ENCODE measurements around the gene COPRS. TPM values are rescaled to one million over a fixed set of nuclear protein-coding genes. Genes with fewer than 3 reads are reported as not detected.

The COPRS gene
- total and polyA plus RNA-seq, 2 of the 8 experiments (the other 6 are each of a cell fraction or from before 2014, with no cell fraction given): 40.9 to 49.3 TPM

DNA sequence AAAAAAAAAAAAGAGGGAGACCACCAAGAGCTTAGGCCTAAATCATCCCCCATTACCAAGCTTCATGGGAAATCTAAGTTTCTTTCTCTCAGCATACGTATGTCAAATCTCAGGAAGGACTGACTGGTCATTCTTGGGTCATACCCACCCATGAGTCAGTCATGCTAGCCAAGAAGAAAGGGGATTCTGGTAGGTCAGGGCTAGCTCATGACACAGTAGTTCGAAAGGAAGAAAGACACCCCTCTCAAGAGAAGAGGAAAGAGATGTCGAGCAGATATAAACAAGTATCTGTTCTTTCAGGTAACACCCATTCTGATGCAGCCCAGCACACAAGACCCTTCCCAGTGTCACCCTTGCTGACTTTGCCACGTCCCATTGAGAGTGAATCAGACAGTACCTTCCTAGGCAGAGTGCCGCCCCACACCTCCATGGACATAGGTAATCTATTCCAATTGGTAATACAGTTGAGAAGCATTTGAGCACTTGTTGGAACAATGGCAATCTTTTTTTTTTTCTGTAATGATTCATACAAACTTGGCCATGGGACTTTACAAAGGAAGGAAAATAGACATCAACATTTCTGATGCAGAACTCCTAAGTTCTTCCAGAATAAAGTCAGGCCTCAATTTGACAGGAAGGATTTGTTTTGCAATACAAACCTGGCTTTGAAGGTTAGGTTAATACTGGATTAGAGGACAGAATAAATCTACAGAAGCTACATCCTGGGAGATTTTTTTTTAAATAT is 38.2 kb downstream of the COPRS start:
- Histone ChIP-seq H3K4me1 (replicated peaks in 1 of 4; ENCODE audit: control insufficient read depth in 3 of 4, insufficient read depth in 4 of 4, low read length in 3 of 4) (no peaks in the 10 kb centered on the region), H2BK12ac (ENCODE audit: low read depth, low read length) (no peak overlapping the region), H3K9ac (replicated peaks in 1 of 4; ENCODE audit: extremely low read depth in 1 of 4, low read depth in 3 of 4, low read length in 3 of 4) (no peak overlapping the region), H4K8ac (ENCODE audit: extremely low read depth, insufficient read depth, low read length) (no peak overlapping the region), H2BK20ac (ENCODE audit: low read length) (no peak overlapping the region), H3K23me2 (ENCODE audit: low read depth, low read length) (no peaks in the 10 kb centered on the region), H3K9me3 (ENCODE audit: insufficient read depth in 2 of 2, low read depth in 1 of 2, low read length in 1 of 2) (no peaks in the 10 kb centered on the region), H3K23ac (ENCODE audit: insufficient read length) (no peak overlapping the region), H3K79me1 (ENCODE audit: low read depth, low read length) (no peaks in the 10 kb centered on the region), H2AFZ (ENCODE audit: low read length) (no peak overlapping the region), H4K5ac (ENCODE audit: insufficient read length, low read depth, low read length) (no peak overlapping the region), H3K27ac (ENCODE audit: low read depth, low read length) (no peak overlapping the region), H3K36me3 (ENCODE audit: control insufficient read depth in 2 of 4, insufficient read depth in 4 of 4, low read length in 3 of 4) (no peaks in the 10 kb centered on the region), H3K27me3 (replicated peaks in 1 of 4; ENCODE audit: control insufficient read depth in 3 of 4, extremely low read depth in 1 of 4, insufficient read depth in 3 of 4, low read length in 3 of 4) (no peaks in the 10 kb centered on the region), H3K4me2 (ENCODE audit: insufficient read depth in 1 of 2, low read depth in 2 of 2, low read length in 2 of 2) (no peak overlapping the region), H3K4me3 (ENCODE audit: extremely low read depth in 1 of 4, insufficient read depth in 2 of 4, low read depth in 3 of 4, low read length in 4 of 4) (no peak overlapping the region), H4K91ac (replicated peaks; ENCODE audit: insufficient read length, low read length) (no peak overlapping the region), H2BK120ac (replicated peaks; ENCODE audit: low read depth, low read length) (no peak overlapping the region), H2BK15ac (ENCODE audit: low read length) (no peak overlapping the region), H2AK5ac (ENCODE audit: low read depth, low read length) (no peak overlapping the region), H3K18ac (ENCODE audit: extremely low read depth, low read length) (no peak overlapping the region), H3K79me2 (ENCODE audit: control insufficient read depth in 1 of 2, insufficient read depth in 2 of 2, low read length in 2 of 2) (no peaks in the 10 kb centered on the region), H2BK5ac (ENCODE audit: low read depth, low read length) (no peak overlapping the region), H3K14ac (ENCODE audit: insufficient read length) (no peak overlapping the region), H3K56ac (replicated peaks; ENCODE audit: insufficient read length, low read depth, low read length) (no peak overlapping the region), H4K20me1 (replicated peaks in 1 of 2; ENCODE audit: control insufficient read depth in 1 of 2, insufficient read depth in 2 of 2, low read length in 2 of 2) (no peaks in the 10 kb centered on the region), H3K4ac (replicated peaks; ENCODE audit: insufficient read length, low read depth, low read length) (no peak overlapping the region)
- no peak for FAIRE-seq
- DNase-seq (ENCODE audit: low read depth in 1 of 2, low spot score in 2 of 2): no peak
- POLR2A ChIA-PET (ENCODE audit: partially characterized antibody): no interaction called here
- CTCF ChIA-PET (ENCODE audit: partially characterized antibody): interaction anchor here (0.7 kb wide), 1 partner anchor 99 kb away, joined by 3 read pairs; no protein-coding TSS in a partner anchor
- WGBS, 2 experiments (ENCODE audit: extremely low coverage in 1 of 2, insufficient coverage in 1 of 2, insufficient read length in 1 of 2, insufficient replicate concordance in 2 of 2, low coverage in 1 of 2, low lambda C conversion rate in 2 of 2, missing lambda C conversion rate in 1 of 2): 87% methylated on average over 4 of the region's 5 CpGs; no CpG with 5 or more reads in 1 of the 2 experiments
- TF ChIP-seq CREB1 (IDR thresholded peaks at IDR 0.05) (no peak), HDAC6 (IDR thresholded peaks at IDR 0.05; ENCODE audit: low read depth, low read length) (no peak), CTBP2 (IDR thresholded peaks at IDR 0.05; ENCODE audit: borderline replicate concordance, insufficient read depth, insufficient read length, low read length) (no peak), CEBPB (IDR thresholded peaks at IDR 0.05; ENCODE audit: low read depth, low read length) (no peak), RBBP5 (IDR thresholded peaks at IDR 0.05; ENCODE audit: borderline replicate concordance, low read depth, low read length) (no peak), BACH1 (IDR thresholded peaks at IDR 0.05; ENCODE audit: low read length) (no peak), KDM4A (IDR thresholded peaks at IDR 0.05; ENCODE audit: low read depth, low read length, severe bottlenecking) (no peak), CBX5 (IDR thresholded peaks at IDR 0.05; ENCODE audit: low read depth, low read length) (no peak), SP1 (IDR thresholded peaks at IDR 0.05; ENCODE audit: low read depth, low read length) (no peak), SP4 (IDR thresholded peaks at IDR 0.05; ENCODE audit: low read length) (no peak), TAF1 (IDR thresholded peaks at IDR 0.05; ENCODE audit: low read depth, low read length) (no peak), PHF8 (conservative IDR thresholded peaks at IDR 0.05; ENCODE audit: low read depth, low read length) (no peak)
- TF ChIP-seq, protein P1, sequence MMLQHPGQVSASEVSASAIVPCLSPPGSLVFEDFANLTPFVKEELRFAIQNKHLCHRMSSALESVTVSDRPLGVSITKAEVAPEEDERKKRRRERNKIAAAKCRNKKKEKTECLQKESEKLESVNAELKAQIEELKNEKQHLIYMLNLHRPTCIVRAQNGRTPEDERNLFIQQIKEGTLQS (IDR thresholded peaks at IDR 0.05; ENCODE audit: insufficient read depth, low read depth, low read length): no peak
